Measurements from ENCODE around the gene RNU5B-1.

RNU5B-1 gene

DNA sequence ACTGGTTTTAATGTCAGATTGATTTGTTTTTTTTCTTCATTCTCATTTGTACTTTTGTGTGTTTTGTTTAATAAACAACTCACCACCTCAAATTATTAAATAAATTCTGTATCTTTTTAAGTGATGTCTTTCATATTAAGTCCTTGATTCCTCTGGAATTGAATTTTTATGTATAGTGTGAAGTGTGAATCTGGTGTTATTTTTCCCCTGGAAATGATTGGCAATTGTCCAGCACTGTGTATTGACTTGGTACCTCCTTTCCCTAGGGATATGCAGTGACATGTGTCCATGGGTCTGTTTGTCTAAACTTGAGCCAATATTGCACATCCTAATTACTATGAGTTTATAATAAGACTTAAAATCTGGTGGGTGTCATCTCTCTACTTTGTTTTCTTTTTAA lies 2.1 kb downstream of the RNU5B-1 start:
- TF ChIP-seq ESRRG (CRISPR knock-in tag; IDR thresholded peaks at IDR 0.05) (no peak), BACH2 (CRISPR knock-in tag; IDR thresholded peaks at IDR 0.05; ENCODE audit: borderline replicate concordance) (no peak), ZFP30 (CRISPR knock-in tag; IDR thresholded peaks at IDR 0.05) (no peak)
- no peak for ATAC-seq

DNA sequence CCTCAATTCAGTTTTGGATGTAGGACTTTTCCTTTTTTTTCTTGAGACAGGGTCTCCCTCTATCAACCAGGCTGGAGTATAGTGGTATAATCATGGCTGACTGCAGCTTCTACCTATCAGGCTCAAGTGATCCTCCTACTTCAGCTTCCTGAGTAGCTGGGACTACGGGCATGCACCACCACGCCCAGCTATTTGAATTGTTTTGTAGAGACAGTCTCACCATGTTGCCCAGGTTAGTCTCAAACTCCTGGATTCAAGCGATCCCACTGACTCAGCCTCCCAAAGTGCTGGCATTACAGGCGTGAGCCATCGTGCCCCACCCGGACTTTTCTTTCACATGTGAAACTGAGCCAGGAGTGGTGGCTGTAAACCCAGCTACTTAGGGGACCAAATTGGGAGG lies 3.5 kb downstream of the RNU5B-1 start:
- no peak for ATAC-seq
- TF ChIP-seq BACH2 (CRISPR knock-in tag; IDR thresholded peaks at IDR 0.05; ENCODE audit: borderline replicate concordance) (no peak), ARNTL (CRISPR knock-in tag; IDR thresholded peaks at IDR 0.05; ENCODE audit: borderline replicate concordance, low read depth) (no peak), ZFP3 (CRISPR knock-in tag; IDR thresholded peaks at IDR 0.05) (no peak), PPARA (CRISPR knock-in tag; IDR thresholded peaks at IDR 0.05; ENCODE audit: borderline replicate concordance) (no peak), ESRRG (CRISPR knock-in tag; IDR thresholded peaks at IDR 0.05) (no peak), ZNF565 (CRISPR knock-in tag; conservative IDR thresholded peaks at IDR 0.05; ENCODE audit: low read depth) (no peak)
- TF ChIP-seq, protein P1, sequence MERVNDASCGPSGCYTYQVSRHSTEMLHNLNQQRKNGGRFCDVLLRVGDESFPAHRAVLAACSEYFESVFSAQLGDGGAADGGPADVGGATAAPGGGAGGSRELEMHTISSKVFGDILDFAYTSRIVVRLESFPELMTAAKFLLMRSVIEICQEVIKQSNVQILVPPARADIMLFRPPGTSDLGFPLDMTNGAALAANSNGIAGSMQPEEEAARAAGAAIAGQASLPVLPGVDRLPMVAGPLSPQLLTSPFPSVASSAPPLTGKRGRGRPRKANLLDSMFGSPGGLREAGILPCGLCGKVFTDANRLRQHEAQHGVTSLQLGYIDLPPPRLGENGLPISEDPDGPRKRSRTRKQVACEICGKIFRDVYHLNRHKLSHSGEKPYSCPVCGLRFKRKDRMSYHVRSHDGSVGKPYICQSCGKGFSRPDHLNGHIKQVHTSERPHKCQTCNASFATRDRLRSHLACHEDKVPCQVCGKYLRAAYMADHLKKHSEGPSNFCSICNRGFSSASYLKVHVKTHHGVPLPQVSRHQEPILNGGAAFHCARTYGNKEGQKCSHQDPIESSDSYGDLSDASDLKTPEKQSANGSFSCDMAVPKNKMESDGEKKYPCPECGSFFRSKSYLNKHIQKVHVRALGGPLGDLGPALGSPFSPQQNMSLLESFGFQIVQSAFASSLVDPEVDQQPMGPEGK (CRISPR knock-in tag; IDR thresholded peaks at IDR 0.05; ENCODE audit: borderline replicate concordance) = no peak
- TF ChIP-seq, protein P2, sequence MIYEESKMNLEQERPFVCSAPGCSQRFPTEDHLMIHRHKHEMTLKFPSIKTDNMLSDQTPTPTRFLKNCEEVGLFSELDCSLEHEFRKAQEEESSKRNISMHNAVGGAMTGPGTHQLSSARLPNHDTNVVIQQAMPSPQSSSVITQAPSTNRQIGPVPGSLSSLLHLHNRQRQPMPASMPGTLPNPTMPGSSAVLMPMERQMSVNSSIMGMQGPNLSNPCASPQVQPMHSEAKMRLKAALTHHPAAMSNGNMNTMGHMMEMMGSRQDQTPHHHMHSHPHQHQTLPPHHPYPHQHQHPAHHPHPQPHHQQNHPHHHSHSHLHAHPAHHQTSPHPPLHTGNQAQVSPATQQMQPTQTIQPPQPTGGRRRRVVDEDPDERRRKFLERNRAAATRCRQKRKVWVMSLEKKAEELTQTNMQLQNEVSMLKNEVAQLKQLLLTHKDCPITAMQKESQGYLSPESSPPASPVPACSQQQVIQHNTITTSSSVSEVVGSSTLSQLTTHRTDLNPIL (CRISPR knock-in tag; IDR thresholded peaks at IDR 0.05; ENCODE audit: low read depth) = no peak

DNA sequence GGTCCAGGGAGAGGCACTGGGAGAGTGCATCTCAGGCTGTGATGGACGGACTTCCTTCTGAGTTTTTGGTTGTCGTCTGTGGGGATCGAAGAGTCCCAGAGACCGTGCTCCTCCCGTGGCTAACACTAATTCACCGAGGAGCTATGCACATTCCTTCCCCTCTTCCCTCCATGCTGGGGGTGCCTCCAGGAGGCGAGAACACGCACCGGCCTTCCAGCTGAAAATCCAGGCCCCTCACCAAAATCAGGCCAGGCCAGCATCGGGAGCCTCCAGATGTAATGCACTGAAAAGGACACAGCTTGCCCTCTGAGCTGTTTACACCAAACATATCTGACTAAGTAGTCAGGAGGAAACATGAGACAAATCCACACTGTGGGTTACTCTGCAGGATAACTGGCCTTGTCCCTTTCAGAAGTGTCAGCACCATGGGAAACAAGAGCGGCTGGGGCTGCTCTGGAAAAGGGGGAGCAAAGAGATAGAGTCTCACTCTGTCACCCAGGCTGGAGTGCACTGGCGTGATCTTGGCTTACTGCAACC lies 5.5 kb downstream of the RNU5B-1 start:
- ATAC-seq = no peak
- TF ChIP-seq ZFP3 (CRISPR knock-in tag; IDR thresholded peaks at IDR 0.05) = no peak

DNA sequence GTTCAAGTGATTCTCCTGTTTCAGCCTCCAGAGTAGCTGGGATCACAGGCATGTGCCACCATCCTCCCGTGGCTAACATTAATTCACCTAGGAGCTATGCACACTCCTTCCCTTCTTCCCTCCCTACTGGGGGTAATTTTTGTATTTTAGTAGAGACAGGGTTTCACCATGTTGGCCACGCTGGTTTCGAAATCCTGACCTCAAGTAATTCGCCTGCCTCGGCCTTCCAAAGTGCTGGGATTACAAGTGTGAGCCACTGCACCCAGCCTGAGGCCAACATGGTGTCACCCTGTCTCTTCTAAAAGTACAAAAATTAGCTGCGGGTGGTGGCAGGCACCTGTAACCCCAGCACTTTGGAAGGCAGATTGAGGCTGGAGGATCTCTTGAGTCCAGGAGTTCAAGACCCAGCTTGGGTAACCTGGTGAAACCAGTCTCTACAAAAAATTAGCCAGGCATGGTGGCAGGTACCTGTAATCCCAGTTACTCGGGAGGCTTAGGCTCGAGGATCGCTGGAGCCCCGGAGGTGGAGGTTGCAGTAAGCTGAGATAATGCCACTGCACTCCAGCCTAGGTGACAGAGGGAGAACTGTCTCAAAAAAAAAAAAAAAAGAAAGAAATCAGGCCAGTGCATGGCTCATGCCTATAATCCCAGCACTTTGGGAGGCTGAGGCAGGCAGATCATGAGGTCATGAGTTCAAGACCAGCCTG lies 6.1 kb downstream of the RNU5B-1 start:
- no peak for TF ChIP-seq TOX (CRISPR knock-in tag; IDR thresholded peaks at IDR 0.05; ENCODE audit: borderline replicate concordance)
- no peak for TF ChIP-seq ESRRG (CRISPR knock-in tag; IDR thresholded peaks at IDR 0.05)
- TF ChIP-seq, protein P3, sequence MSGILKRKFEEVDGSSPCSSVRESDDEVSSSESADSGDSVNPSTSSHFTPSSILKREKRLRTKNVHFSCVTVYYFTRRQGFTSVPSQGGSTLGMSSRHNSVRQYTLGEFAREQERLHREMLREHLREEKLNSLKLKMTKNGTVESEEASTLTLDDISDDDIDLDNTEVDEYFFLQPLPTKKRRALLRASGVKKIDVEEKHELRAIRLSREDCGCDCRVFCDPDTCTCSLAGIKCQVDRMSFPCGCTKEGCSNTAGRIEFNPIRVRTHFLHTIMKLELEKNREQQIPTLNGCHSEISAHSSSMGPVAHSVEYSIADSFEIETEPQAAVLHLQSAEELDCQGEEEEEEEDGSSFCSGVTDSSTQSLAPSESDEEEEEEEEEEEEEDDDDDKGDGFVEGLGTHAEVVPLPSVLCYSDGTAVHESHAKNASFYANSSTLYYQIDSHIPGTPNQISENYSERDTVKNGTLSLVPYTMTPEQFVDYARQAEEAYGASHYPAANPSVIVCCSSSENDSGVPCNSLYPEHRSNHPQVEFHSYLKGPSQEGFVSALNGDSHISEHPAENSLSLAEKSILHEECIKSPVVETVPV (CRISPR knock-in tag; IDR thresholded peaks at IDR 0.05) = no peak
- TF ChIP-seq RARB (CRISPR knock-in tag; IDR thresholded peaks at IDR 0.05) = no peak
- TF ChIP-seq TCF4 (CRISPR knock-in tag; IDR thresholded peaks at IDR 0.05; ENCODE audit: borderline replicate concordance) = no peak
- TF ChIP-seq, protein P1 (CRISPR knock-in tag; IDR thresholded peaks at IDR 0.05; ENCODE audit: borderline replicate concordance) = no peak
- TF ChIP-seq, protein P2 (CRISPR knock-in tag; IDR thresholded peaks at IDR 0.05; ENCODE audit: low read depth) = no peak
- TF ChIP-seq ISL1 (CRISPR knock-in tag; IDR thresholded peaks at IDR 0.05) = no peak
- TF ChIP-seq ZFP30 (CRISPR knock-in tag; IDR thresholded peaks at IDR 0.05) = no peak
- TF ChIP-seq, protein P4, sequence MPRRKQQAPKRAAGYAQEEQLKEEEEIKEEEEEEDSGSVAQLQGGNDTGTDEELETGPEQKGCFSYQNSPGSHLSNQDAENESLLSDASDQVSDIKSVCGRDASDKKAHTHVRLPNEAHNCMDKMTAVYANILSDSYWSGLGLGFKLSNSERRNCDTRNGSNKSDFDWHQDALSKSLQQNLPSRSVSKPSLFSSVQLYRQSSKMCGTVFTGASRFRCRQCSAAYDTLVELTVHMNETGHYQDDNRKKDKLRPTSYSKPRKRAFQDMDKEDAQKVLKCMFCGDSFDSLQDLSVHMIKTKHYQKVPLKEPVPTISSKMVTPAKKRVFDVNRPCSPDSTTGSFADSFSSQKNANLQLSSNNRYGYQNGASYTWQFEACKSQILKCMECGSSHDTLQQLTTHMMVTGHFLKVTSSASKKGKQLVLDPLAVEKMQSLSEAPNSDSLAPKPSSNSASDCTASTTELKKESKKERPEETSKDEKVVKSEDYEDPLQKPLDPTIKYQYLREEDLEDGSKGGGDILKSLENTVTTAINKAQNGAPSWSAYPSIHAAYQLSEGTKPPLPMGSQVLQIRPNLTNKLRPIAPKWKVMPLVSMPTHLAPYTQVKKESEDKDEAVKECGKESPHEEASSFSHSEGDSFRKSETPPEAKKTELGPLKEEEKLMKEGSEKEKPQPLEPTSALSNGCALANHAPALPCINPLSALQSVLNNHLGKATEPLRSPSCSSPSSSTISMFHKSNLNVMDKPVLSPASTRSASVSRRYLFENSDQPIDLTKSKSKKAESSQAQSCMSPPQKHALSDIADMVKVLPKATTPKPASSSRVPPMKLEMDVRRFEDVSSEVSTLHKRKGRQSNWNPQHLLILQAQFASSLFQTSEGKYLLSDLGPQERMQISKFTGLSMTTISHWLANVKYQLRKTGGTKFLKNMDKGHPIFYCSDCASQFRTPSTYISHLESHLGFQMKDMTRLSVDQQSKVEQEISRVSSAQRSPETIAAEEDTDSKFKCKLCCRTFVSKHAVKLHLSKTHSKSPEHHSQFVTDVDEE (CRISPR knock-in tag; IDR thresholded peaks at IDR 0.05) = no peak
- no peak for TF ChIP-seq SNAI2 (CRISPR knock-in tag; IDR thresholded peaks at IDR 0.05)
- TF ChIP-seq ARNTL (CRISPR knock-in tag; IDR thresholded peaks at IDR 0.05; ENCODE audit: borderline replicate concordance, low read depth) = no peak
- TF ChIP-seq CSDC2 (CRISPR knock-in tag; IDR thresholded peaks at IDR 0.05) = no peak
- TF ChIP-seq ZNF70 (CRISPR knock-in tag; IDR thresholded peaks at IDR 0.05) = no peak
- no peak for TF ChIP-seq OSR1 (CRISPR knock-in tag; IDR thresholded peaks at IDR 0.05)
- TF ChIP-seq, protein P5, sequence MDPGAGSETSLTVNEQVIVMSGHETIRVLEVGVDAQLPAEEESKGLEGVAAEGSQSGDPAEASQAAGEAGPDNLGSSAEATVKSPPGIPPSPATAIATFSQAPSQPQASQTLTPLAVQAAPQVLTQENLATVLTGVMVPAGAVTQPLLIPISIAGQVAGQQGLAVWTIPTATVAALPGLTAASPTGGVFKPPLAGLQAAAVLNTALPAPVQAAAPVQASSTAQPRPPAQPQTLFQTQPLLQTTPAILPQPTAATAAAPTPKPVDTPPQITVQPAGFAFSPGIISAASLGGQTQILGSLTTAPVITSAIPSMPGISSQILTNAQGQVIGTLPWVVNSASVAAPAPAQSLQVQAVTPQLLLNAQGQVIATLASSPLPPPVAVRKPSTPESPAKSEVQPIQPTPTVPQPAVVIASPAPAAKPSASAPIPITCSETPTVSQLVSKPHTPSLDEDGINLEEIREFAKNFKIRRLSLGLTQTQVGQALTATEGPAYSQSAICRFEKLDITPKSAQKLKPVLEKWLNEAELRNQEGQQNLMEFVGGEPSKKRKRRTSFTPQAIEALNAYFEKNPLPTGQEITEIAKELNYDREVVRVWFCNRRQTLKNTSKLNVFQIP (CRISPR knock-in tag; IDR thresholded peaks at IDR 0.05; ENCODE audit: borderline replicate concordance, low read depth) = no peak
- TF ChIP-seq ZFP3 (CRISPR knock-in tag; IDR thresholded peaks at IDR 0.05) = no peak
- no peak for TF ChIP-seq BACH2 (CRISPR knock-in tag; IDR thresholded peaks at IDR 0.05; ENCODE audit: borderline replicate concordance)
- TF ChIP-seq GLIS3 (CRISPR knock-in tag; IDR thresholded peaks at IDR 0.05) = no peak
- no peak for TF ChIP-seq ZC3H10 (CRISPR knock-in tag; IDR thresholded peaks at IDR 0.05)
- no peak for ATAC-seq

All from SK-N-SH treated with all-trans-retinoic acid at 6 μM for 48 hours (cell line).